ENCODE data around the gene EIF2B1.

The EIF2B1 gene

DNA sequence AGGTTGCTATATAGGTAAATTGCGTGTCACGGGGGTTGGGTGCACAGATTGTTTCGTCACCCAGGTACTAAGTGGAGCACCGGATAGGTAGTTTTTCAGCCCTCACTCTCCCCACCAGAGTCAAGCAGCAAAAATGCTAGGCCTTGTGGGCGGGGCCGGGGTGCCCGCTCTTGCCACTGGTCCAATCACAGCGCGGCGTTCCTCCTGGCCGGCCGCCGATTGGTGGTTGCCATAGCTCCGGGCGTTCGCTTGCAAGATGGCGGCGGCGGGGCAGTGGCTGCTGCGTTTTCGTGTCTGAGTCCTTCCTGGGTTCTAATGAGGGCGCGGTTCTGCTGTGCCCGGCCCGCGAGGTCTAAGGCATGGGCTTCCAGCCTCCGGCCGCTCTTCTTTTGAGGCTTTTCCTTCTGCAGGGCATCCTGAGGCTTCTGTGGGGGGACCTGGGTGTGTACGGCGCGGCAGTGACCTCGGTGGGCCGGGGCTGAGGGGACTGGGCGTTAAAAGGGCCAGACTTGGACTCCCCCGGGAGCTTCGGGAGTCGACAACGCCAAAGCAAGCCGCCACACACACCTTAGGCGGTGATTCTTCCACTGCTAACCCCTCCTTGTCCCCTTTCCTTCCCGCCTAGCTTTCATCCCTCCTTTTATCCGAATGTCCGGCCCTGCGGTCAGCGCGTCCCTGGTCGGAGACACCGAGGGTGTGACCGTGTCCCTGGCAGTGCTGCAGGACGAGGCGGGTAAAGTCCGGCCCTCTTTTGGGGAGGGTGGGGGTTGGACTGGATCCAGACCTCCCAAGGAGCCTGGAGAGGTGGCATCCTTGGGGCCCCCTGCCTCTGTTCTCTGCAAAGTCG lies 37.6 kb upstream of the EIF2B1 start, which contains the start of gene TCTN2:
TSS of gene TCTN2 (plus strand) at position 232 of the 847 bp plus-strand sequence. CDS start at position 360, 128 bp downstream.
- DNase-seq (ENCODE audit: low read depth) = peak; percentile 79
- in situ Hi-C loops (cut with HindIII; ENCODE audit: low sequenced_read_pairs) = loop anchor here (25.0 kb wide), 1 partner anchor 316 kb away; no protein-coding TSS in a partner anchor

DNA sequence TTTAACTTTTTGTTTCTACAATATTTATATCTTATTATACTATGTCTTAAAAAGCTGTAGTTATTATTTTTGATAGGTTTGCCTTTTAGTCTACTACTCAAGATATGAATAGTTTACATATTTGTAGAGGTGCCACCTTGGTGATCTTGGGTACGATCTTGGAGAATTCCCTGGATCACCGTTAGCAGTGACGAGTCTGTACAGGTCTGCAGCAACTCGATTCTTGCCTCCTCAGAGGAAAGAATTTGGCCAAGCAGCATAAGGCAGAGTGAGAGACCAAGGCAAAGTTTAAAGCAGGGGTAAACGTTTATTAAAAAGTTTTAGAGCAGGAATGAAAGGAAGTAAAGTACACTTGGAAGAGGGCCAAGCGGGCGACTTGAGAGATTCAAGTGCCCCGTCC lies 34.3 kb upstream of the EIF2B1 start:
- in situ Hi-C loops (cut with HindIII; ENCODE audit: low sequenced_read_pairs) = loop anchor here (25.0 kb wide), 1 partner anchor 320 kb away; no protein-coding TSS in a partner anchor
- H3K4me3 ChIP-seq (ENCODE audit: low read depth, low read length) = no peak overlapping the region
- no peak for TF ChIP-seq CTCF (IDR thresholded peaks at IDR 0.05; ENCODE audit: low read depth, low read length, missing control alignments)
- no peak for DNase-seq (ENCODE audit: low read depth)

More for the DNA sequence above, 37.6 kb upstream of the EIF2B1 start, which contains the start of gene TCTN2:
- H3K4me3 ChIP-seq (ENCODE audit: low read depth, low read length) = peak within 1 kb of the TSS; percentile 73
- TF ChIP-seq CTCF (IDR thresholded peaks at IDR 0.05; ENCODE audit: low read depth, low read length, missing control alignments) = no peak

DNA sequence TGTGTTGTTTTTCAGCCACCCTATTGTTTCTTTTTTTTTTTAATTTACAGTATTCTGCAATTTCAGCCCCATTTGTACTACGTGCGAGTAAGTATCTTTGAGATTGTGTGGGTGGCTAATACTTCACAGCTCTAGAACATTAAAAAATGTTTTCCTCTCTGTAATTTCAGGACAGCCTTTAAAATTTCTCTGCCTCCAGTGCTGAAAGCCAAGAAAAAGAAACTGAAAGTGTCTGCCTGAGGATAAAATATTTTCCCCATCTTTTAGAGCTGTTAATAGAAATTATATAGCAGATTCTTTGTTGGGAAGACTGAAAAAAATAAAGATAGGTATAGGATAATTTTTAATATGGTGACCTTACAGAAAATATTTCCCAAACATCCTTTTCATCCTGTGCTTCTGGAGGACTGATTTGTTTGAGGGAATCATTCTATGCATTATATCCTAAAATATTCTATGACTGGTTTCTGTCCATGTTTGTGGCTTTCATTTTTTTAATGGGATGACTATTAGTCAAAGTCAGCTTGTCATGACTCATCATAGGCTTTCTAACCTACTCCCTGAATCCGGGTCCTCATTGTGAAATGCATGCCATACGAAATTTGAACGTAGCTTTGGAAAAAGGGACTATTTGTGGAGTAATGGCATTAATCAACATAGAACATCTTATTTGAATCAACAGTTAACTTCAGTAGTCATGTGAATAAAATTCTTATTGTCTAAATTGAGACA lies 26.7 kb upstream of the EIF2B1 start:
- TF ChIP-seq CTCF (IDR thresholded peaks at IDR 0.05; ENCODE audit: low read depth, low read length, missing control alignments) = no peak
- in situ Hi-C loops (cut with HindIII; ENCODE audit: low sequenced_read_pairs) = loop anchor here (25.0 kb wide), 1 partner anchor 327 kb away; no protein-coding TSS in a partner anchor
- H3K4me3 ChIP-seq (ENCODE audit: low read depth, low read length) = no peak overlapping the region
- peak; percentile 11 for DNase-seq (ENCODE audit: low read depth)

DNA sequence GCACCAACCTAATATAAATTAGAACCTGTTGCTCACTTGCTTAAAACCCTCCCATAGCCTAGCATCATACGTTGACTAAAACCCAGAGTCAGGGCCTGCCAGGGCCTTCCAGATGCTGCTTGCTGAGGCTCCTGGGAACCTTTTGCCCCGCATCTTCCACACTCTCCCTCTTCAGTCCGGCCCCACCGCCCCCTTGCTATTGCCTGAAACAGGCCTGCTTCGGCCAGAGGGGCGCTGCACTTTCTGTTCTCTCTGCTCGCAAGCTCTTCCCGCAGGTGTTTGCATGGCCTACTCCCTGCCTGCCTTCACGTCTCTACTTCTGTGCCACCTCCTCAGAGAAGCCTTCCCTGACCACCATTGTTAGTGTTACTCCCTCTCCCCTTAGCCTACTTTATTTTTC lies 23.7 kb upstream of the EIF2B1 start:
- in situ Hi-C loops (cut with HindIII; ENCODE audit: low sequenced_read_pairs) = loop anchor here (25.0 kb wide), 1 partner anchor 330 kb away; no protein-coding TSS in a partner anchor
- TF ChIP-seq CTCF (IDR thresholded peaks at IDR 0.05; ENCODE audit: low read depth, low read length, missing control alignments) = no peak
- DNase-seq (ENCODE audit: low read depth) = no peak
- H3K4me3 ChIP-seq (ENCODE audit: low read depth, low read length) = no peak overlapping the region

DNA sequence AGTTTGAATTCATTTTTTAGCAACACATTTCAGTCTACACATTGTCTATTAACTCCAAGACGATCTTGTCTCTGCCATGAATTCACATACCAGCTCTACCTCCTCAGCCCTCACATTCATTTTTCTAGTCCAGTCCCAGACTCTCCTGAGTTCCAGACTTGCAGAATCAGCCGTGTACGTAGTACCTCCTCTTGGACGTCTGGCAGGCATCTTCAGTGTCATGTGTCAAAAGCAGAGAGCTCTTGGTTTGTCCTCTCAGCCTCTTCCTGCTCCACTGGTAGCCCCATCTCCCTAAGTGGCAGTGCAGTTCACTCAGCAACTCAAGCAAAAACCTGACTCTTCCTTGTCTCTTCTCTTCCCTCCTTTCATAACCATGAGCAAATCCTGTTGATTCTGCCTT lies 22.9 kb upstream of the EIF2B1 start:
- no peak for TF ChIP-seq CTCF (IDR thresholded peaks at IDR 0.05; ENCODE audit: low read depth, low read length, missing control alignments)
- no peak for DNase-seq (ENCODE audit: low read depth)
- no peak overlapping the region for H3K4me3 ChIP-seq (ENCODE audit: low read depth, low read length)
- in situ Hi-C loops (cut with HindIII; ENCODE audit: low sequenced_read_pairs) = loop anchor here (25.0 kb wide), 1 partner anchor 331 kb away; no protein-coding TSS in a partner anchor

- DNase-seq (ENCODE audit: low read depth) = no peak
- TF ChIP-seq CTCF (IDR thresholded peaks at IDR 0.05; ENCODE audit: low read depth, low read length, missing control alignments) = no peak
- H3K4me3 ChIP-seq (ENCODE audit: low read depth, low read length) = no peak overlapping the region
- in situ Hi-C loops (cut with HindIII; ENCODE audit: low sequenced_read_pairs) = loop anchor here (25.0 kb wide), 1 partner anchor 332 kb away; no protein-coding TSS in a partner anchor
Measured at GRCh38 chr12:123655420-123655819, 21.9 kb upstream of the EIF2B1 start.
